Measurements from ENCODE around the gene COL4A4.

COL4A4 gene

GRCh38 chr2:226981791-226982326, 182.1 kb downstream of the COL4A4 start:
- no peak for DNase-seq (ENCODE audit: low read depth in 3 of 3)

- DNase-seq (ENCODE audit: low read depth in 3 of 3), result no peak
Measured at GRCh38 chr2:226979004-226979403, 185.0 kb downstream of the COL4A4 start.

- DNase-seq (ENCODE audit: low read depth in 3 of 3), result no peak
Measured at GRCh38 chr2:226978300-226978699, 185.7 kb downstream of the COL4A4 start.

- DNase-seq (ENCODE audit: low read depth in 3 of 3), result no peak
Measured at GRCh38 chr2:226977775-226978190, 186.2 kb downstream of the COL4A4 start.

GRCh38 chr2:226973816-226974215, 190.2 kb downstream of the COL4A4 start:
- DNase-seq (ENCODE audit: low read depth in 3 of 3), result no peak

GRCh38 chr2:226971770-226972169, 192.2 kb downstream of the COL4A4 start:
- DNase-seq (ENCODE audit: low read depth in 3 of 3), result no peak

- DNase-seq (ENCODE audit: low read depth in 3 of 3), result no peak
Measured at GRCh38 chr2:226971084-226971483, 192.9 kb downstream of the COL4A4 start.

- DNase-seq (ENCODE audit: low read depth in 3 of 3), result no peak
Measured at GRCh38 chr2:226970362-226970761, 193.6 kb downstream of the COL4A4 start.

- no peak for DNase-seq (ENCODE audit: low read depth in 3 of 3)
Measured at GRCh38 chr2:226969417-226970080, 194.5 kb downstream of the COL4A4 start.

- DNase-seq (ENCODE audit: low read depth in 3 of 3), result no peak
Measured at GRCh38 chr2:226965376-226965775, 198.6 kb downstream of the COL4A4 start.

GRCh38 chr2:226963528-226963927, 200.5 kb downstream of the COL4A4 start:
- no peak for DNase-seq (ENCODE audit: low read depth in 3 of 3)

GRCh38 chr2:226962176-226962773, 201.7 kb downstream of the COL4A4 start:
- no peak for DNase-seq (ENCODE audit: low read depth in 3 of 3)

- DNase-seq (ENCODE audit: low read depth in 3 of 3), result no peak
Measured at GRCh38 chr2:226959418-226959817, 204.6 kb downstream of the COL4A4 start.

- no peak for DNase-seq (ENCODE audit: low read depth in 3 of 3)
Measured at GRCh38 chr2:226956659-226957058, 207.3 kb downstream of the COL4A4 start.

- no peak for DNase-seq (ENCODE audit: low read depth in 3 of 3)
Measured at GRCh38 chr2:226953826-226954225, 210.2 kb downstream of the COL4A4 start.

- DNase-seq (ENCODE audit: low read depth in 3 of 3), result no peak
Measured at GRCh38 chr2:226953206-226953605, 210.8 kb downstream of the COL4A4 start.
